Liver (tissue), 9 donors: ENCODE data around the gene ALOX15. TPM values are rescaled to one million over a fixed set of nuclear protein-coding genes. Genes with fewer than 3 reads are reported as not detected.

Experiments used
- DNase-seq: peaks from one replicate; pipeline ENCODE4 v3.0.0-alpha.2; 2017; ENCODE audit warnings: low spot score
- H3K27ac ChIP-seq, 2 donors: one replicate each; pipeline ENCODE4 v1.7.0; 2013; ENCODE audit warnings: inconsistent platforms in 2 of 2, low read length in 2 of 2, control low read depth in 1 of 2, low read depth in 1 of 2, mild to moderate bottlenecking in 1 of 2
- H3K27me3 ChIP-seq, 4 donors: one replicate each; pipeline versions ENCODE4 v1.6.1 to v1.7.0; 2013; ENCODE audit warnings: low read length in 3 of 4, inconsistent platforms in 1 of 4, mild to moderate bottlenecking in 1 of 4, moderate library complexity in 1 of 4; ENCODE audit not compliant: control insufficient read depth in 4 of 4, insufficient read depth in 4 of 4
- H3K36me3 ChIP-seq, 4 donors: one replicate each; pipeline versions ENCODE4 v1.6.1 to v1.7.0; 2013; ENCODE audit warnings: low read length in 3 of 4, mild to moderate bottlenecking in 3 of 4, low read depth in 1 of 4, moderate library complexity in 1 of 4; ENCODE audit not compliant: control insufficient read depth in 4 of 4, insufficient read depth in 3 of 4
- H3K4me1 ChIP-seq, 4 donors: one replicate each; pipeline versions ENCODE4 v1.6.1 to v1.7.0; 2013; ENCODE audit warnings: low read length in 3 of 4, mild to moderate bottlenecking in 3 of 4, moderate library complexity in 1 of 4; ENCODE audit not compliant: control insufficient read depth in 4 of 4, insufficient read depth in 4 of 4
- H3K4me3 ChIP-seq, 3 donors: one replicate each; pipeline versions ENCODE4 v1.6.1 to v1.7.0; 2013; ENCODE audit warnings: low read length in 3 of 3, control low read depth in 1 of 3, low read depth in 1 of 3, mild to moderate bottlenecking in 1 of 3
- H3K9ac ChIP-seq, 2 donors: one replicate each; pipeline ENCODE4 v1.7.0; 2013; ENCODE audit warnings: low read length in 2 of 2, mild to moderate bottlenecking in 2 of 2, moderate library complexity in 2 of 2, control low read depth in 1 of 2, low read depth in 1 of 2
- H3K9me3 ChIP-seq, 4 donors: one replicate each; pipeline versions ENCODE4 v1.6.1 to v1.7.0; 2013; ENCODE audit warnings: low read length in 3 of 4; ENCODE audit not compliant: control insufficient read depth in 4 of 4
- CTCF ChIP-seq: fragments of 150-350 bp; IDR thresholded peaks from 2 replicates; pipeline ENCODE4 v1.5.1; 2017; ENCODE audit warnings: improper control_type of control experiment, low read depth, low read length; ENCODE audit not compliant: missing input control
- EGR1 ChIP-seq, 2 donors: IDR thresholded peaks; 2 replicates each; pipeline ENCODE4 v1.6.1; 2016 to 2018; ENCODE audit warnings: antibody characterized with exemption in 2 of 2, low read depth in 2 of 2
- FOXA1 ChIP-seq: IDR thresholded peaks from 2 replicates; pipeline ENCODE4 v1.6.1; 2016; ENCODE audit warnings: antibody characterized with exemption
- FOXA2 ChIP-seq: IDR thresholded peaks from 2 replicates; pipeline ENCODE4 v1.6.1; 2016; ENCODE audit warnings: antibody characterized with exemption
- GABPA ChIP-seq, 2 donors: IDR thresholded peaks in 1 of 2; conservative IDR thresholded peaks in 1 of 2; 2 replicates each; pipeline ENCODE4 v1.6.1; 2016; ENCODE audit warnings: antibody characterized with exemption in 2 of 2, mild to moderate bottlenecking in 1 of 2, moderate library complexity in 1 of 2
- HNF4A ChIP-seq, 2 donors: conservative IDR thresholded peaks; 2 replicates each; pipeline ENCODE4 v1.6.1; 2016; ENCODE audit warnings: antibody characterized with exemption in 2 of 2, mild to moderate bottlenecking in 2 of 2
- HNF4G ChIP-seq: IDR thresholded peaks from 2 replicates; pipeline ENCODE4 v1.6.1; 2016; ENCODE audit warnings: antibody characterized with exemption
- JUND ChIP-seq, 2 donors: IDR thresholded peaks; 2 replicates each; pipeline ENCODE4 v1.6.1; 2016; ENCODE audit warnings: antibody characterized with exemption in 2 of 2
- MAX ChIP-seq: IDR thresholded peaks from 2 replicates; pipeline ENCODE4 v1.6.1; 2016; ENCODE audit warnings: antibody characterized with exemption
- NR2F2 ChIP-seq: IDR thresholded peaks from 2 replicates; pipeline ENCODE4 v1.6.1; 2016; ENCODE audit warnings: antibody characterized with exemption
- REST ChIP-seq: IDR thresholded peaks from 2 replicates; pipeline ENCODE4 v1.6.1; 2016; ENCODE audit warnings: antibody characterized with exemption, mild to moderate bottlenecking
- RXRA ChIP-seq, 2 donors: IDR thresholded peaks; 2 replicates each; pipeline ENCODE4 v1.6.1; 2017 to 2018; ENCODE audit warnings: antibody characterized with exemption in 2 of 2, mild to moderate bottlenecking in 1 of 2
- SP1 ChIP-seq: IDR thresholded peaks from 2 replicates; pipeline ENCODE4 v1.6.1; 2018; ENCODE audit warnings: antibody characterized with exemption, mild to moderate bottlenecking
- TAF1 ChIP-seq: conservative IDR thresholded peaks from 2 replicates; pipeline ENCODE4 v1.6.1; 2016; ENCODE audit warnings: antibody characterized with exemption, mild to moderate bottlenecking
- YY1 ChIP-seq: IDR thresholded peaks from 2 replicates; pipeline ENCODE4 v1.6.1; 2016; ENCODE audit warnings: antibody characterized with exemption, mild to moderate bottlenecking
- ZBTB33 ChIP-seq: IDR thresholded peaks from 2 replicates; pipeline ENCODE4 v1.6.1; 2016; ENCODE audit warnings: antibody characterized with exemption
- WGBS: extraction: QIAGEN DNeasy Blood & Tissue Kit; methylation state at CpG from one replicate; pipeline ENCODE4 v1.1.7; 2013; 5-methylcytosine and 5-hydroxymethylcytosine counted together
- polyA plus RNA-seq, 2 donors: library from polyadenylated mRNA; stranded (reverse) in 1 of 2; unstranded in 1 of 2; fragments of 200-250 nt in 1 of 2; fragments of >200 nt in 1 of 2; fragmentation: Nextera tagmentation in 1 of 2; extraction: Ambion mirVana in 1 of 2; gene quantifications; one replicate each; pipeline versions ENCODE4 v1.2.1 to v1.2.3, GENCODE V29; 2013 to 2015
- total RNA-seq, 2 donors: library from RNA; depleted of rRNA; stranded (reverse); fragments of >200 nt; gene quantifications; one replicate each; pipeline ENCODE4 v1.2.3, GENCODE V29; 2014
- donor health status: healthy.
- donor health status: healthy.
- donor health status: healthy.
- donor health status: healthy.
- donor health status: healthy.

ALOX15 gene
- total and polyA plus RNA-seq, 4 donors = 0.03 to 1.7 TPM; not detected in 2

GRCh38 chr17:4593021-4593421, 48.5 kb downstream of the ALOX15 start:
- no peak for DNase-seq
- H3K27ac ChIP-seq = no peak overlapping the region
- no peaks in the 10 kb centered on the region for H3K27me3 ChIP-seq
- no peaks in the 10 kb centered on the region for H3K9me3 ChIP-seq
- no peaks in the 10 kb centered on the region for H3K4me1 ChIP-seq
- no peak for TF ChIP-seq JUND (IDR thresholded peaks at IDR 0.05)
- TF ChIP-seq GABPA (IDR thresholded peaks at IDR 0.05 in 1 of 2, conservative IDR thresholded peaks at IDR 0.05 in 1 of 2) = no peak
- TF ChIP-seq YY1 = no peak
- no peak for TF ChIP-seq TAF1
- TF ChIP-seq FOXA2 = no peak
- TF ChIP-seq HNF4A (conservative IDR thresholded peaks at IDR 0.05) = no peak
- TF ChIP-seq ZBTB33 = no peak
- TF ChIP-seq REST = no peak
- no peak for TF ChIP-seq NR2F2
- no peak for TF ChIP-seq HNF4G
- no peak for TF ChIP-seq MAX
- no peak for TF ChIP-seq EGR1 (IDR thresholded peaks at IDR 0.05; ENCODE audit: low read depth in 2 of 2)
- TF ChIP-seq CTCF = no peak
- TF ChIP-seq RXRA (IDR thresholded peaks at IDR 0.05) = no peak
- no peak for TF ChIP-seq SP1
- no peak for TF ChIP-seq FOXA1
- WGBS = 82% methylated on average over 14 of the region's 14 CpGs
- H3K4me3 ChIP-seq = no peak overlapping the region
- H3K36me3 ChIP-seq = no peaks in the 10 kb centered on the region
- no peak overlapping the region for H3K9ac ChIP-seq

- Histone ChIP-seq H3K4me1 (no peaks in the 10 kb centered on the region), H3K9ac (no peak overlapping the region), H3K27me3 (no peaks in the 10 kb centered on the region), H3K9me3 (no peaks in the 10 kb centered on the region), H3K4me3 (no peak overlapping the region), H3K36me3 (no peaks in the 10 kb centered on the region), H3K27ac (no peak overlapping the region)
- no peak for TF ChIP-seq RXRA (IDR thresholded peaks at IDR 0.05)
- TF ChIP-seq MAX = no peak
- whole genome bisulfite sequencing = 79% methylated on average over 11 of the region's 11 CpGs
- DNase-seq = no peak
These were observed 49.1 kb downstream of the ALOX15 start for GRCh38 chr17:4592240-4593005.
